ENCODE data around the gene TESPA1.
"Not testable (repeated sequence)": the region's sequence is repeated elsewhere in the genome, so short reads cannot be mapped to it uniquely, and the experiment has no call there.

The TESPA1 gene

DNA sequence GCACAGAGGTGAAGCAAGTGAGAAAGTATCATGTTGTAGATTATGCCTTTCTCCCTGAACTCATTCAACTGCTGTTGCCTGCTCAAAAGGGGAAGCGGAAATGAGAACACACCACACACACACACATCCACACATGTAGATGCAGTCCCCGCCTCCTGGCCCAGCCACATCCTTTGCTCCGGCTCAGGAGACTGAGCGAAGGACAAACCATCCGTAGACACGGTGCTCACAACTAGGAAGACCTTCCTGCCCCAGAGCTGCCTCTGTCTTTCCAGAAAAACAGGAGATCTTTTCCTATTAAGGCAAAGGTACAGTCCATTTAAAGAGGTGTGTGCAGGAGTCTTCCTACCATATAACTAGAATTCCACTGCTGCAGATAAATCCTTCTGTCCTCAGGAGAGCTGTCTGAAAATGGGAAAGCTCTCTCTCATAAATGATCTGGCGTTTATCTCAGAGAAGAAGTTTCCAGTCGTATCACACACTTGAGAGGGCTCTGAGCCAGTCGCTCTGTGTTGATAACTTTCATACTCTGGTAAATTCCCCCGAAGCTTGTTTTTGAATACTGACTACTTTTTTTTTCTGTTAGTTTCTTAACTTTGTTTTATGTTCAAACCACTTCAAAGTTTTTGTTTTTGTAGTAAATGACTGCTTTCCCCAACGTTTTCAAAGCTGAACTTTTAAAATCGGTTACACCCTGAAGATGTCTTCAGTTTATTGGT, at the start of gene TESPA1:
TSS of gene TESPA1 (minus strand) at position 105 of the 719 bp plus-strand sequence. CDS start 10,200 bp downstream, outside the sequence.
- peak in 2 of 58 donors; percentile 6 to 22 for DNase-seq

- peak in 42 of 58 donors; percentile 3 to 70 (median 24) for DNase-seq
Measured at GRCh38 chr12:55034218-55034617, 49.7 kb upstream of the TESPA1 start.

DNA sequence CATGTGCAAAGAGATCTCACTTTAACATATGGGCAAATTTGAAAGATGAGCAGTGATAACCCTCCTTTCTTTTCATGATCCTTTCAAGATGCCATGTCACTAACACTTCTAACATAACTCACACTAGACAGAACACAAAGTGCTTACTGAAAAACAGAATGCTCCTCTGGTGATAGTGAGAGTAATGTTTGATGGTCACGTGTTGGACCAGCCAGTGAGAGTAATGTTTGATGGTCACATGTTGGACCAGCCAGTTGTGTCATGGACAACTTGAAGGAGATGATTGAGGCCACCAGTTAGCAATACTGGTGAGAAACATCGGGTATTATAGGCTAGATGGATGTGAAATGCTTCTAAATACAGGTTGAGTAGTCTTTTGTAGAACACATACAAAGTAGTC, 40.9 kb upstream of the TESPA1 start:
- DNase-seq: no peak

DNA sequence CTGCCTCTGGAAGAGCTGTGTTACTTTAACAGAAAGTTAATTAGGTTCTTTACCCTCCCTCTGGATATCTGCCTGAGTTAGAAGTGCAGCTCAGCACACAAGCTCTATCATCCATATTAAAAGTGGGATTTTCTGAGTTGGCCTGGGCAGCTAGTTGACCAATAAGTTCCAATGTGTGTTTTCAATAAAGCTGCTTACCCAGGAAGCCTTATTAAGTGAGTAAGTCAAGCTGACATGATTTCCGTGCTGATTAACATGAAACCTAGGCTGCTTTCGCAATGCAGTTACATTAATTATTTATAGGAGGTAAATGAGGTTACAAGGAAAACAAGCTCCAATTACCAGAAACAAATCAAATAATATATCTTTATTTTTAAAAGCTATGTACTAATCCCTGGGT, 40.0 kb upstream of the TESPA1 start:
- no peak for DNase-seq

GRCh38 chr12:55019784-55020183, 35.2 kb upstream of the TESPA1 start, which contains the start of gene NEUROD4:
NEUROD4 (plus strand) TSS chr12:55019974; CDS start chr12:55026440, 6,466 bp downstream.
- peak in 18 of 58 donors; percentile 2 to 36 (median 10) for DNase-seq

- no peak for DNase-seq
Measured at GRCh38 chr12:55017416-55017925, 32.9 kb upstream of the TESPA1 start.

DNA sequence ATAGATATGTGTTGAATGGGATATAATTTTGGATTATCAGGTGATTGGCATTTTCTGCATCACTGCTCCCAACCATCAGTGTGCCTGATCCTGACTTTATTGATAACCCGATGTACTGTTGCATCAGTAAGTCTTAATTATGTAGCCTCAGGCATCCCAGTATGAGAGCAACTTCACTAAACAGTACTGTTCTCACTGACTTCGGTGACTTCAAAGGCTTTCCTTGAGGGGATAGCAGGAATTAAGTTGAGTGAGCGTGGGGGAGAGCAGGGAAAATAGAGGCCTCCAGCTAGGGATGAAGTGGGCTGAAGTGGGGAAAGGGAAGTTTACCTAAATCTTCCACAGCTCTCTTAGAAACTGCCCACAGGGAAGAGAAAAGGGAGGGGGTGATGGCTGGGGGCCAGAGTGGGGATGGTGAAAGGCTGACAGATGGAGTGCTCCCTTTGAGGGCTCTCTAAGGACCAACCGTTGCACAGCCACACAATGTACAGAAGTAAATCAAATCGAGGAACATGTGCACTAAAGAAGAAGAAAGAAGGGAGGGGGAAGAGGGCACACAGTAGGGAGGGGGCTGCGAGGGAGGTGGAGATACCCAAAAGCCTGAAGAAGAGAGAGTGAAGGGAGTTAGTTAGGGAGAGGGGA, 24.5 kb upstream of the TESPA1 start:
- DNase-seq: no peak

DNA sequence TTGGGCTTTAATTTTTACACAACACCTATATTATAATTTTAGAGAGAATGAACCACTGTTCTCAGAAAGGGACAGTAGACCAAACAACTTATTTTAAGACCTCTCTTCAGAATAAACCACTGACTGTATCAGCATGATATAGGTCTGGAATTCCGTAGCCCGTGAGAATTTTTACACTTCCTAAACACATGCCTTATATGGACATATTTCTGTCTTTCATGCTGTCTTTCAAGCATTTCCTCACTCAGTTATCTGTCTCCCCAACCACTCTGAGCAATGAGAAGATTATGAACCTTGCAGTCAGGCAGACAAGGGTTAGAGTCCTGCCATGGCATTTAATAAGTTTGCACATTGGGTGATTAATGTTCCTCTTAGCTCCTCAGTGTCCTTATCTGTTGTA, 17.8 kb upstream of the TESPA1 start:
- DNase-seq: no peak

GRCh38 chr12:55001198-55001868, 16.8 kb upstream of the TESPA1 start:
- no peak for DNase-seq

- DNase-seq: no peak
Measured at GRCh38 chr12:54998958-54999510, 14.5 kb upstream of the TESPA1 start.

- DNase-seq: no peak
Measured at GRCh38 chr12:54997929-54998522, 13.5 kb upstream of the TESPA1 start.

GRCh38 chr12:54996205-54996604, 11.6 kb upstream of the TESPA1 start:
- DNase-seq: no peak

- DNase-seq: peak in 29 of 58 donors; percentile 7 to 64 (median 32)
Measured at GRCh38 chr12:54993181-54993835, 8.7 kb upstream of the TESPA1 start.

DNA sequence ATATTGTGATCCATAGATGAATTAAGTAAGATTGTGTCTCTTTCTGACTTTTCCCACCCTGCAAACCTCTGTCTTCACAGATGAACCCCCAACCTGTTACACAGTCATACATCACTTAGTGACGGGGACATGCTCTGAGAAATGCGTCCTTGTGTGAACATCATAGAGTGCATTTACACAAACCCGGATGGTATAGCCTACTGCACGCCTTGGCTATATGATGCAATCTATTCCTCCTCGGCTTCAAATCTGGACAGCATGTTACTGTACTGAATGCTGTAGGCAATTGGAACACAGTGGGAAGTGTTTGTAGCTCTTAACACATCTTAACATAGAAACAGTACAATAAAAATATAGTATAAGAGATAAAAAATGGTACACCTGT, 7.4 kb upstream of the TESPA1 start:
- peak in 3 of 58 donors; percentile 6 to 44 (median 15) for DNase-seq

- DNase-seq: peak in 3 of 58 donors; percentile 12 to 19 (median 16)
Measured at GRCh38 chr12:54991161-54991990, 6.8 kb upstream of the TESPA1 start.

GRCh38 chr12:54989829-54990228, 5.3 kb upstream of the TESPA1 start:
- peak in 2 of 58 donors; percentile 3 to 9 for DNase-seq

DNA sequence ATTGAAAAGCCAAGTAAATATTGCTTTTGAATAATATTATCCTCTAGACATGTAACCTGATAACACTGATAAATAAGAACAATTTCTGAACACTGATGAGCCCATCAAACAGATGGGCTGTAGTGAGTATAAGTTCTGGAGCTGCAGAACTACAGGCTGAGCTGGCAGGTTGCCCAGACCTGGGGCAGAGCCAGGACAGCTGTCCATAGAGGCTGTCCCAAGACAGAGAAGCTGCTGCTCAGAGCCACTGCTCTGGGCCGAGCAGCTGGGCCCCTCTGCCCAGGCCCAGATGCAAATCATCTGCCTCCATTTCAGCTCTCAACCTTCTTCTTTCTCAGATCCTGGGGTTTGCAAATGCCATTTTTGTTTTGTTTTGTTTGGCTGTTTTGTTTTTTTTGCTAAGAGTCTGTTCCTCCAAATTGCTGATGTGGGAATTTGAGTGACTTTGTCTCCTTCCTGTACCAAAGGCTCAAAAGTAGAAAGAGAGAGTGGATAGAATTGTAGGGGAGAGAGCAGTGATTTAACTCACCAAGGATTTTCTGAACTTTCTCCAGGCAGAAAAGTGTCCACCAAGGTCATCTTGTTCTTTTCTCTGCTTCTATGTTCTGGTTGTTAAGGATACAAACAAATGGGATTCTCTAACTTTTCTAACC, 4.0 kb upstream of the TESPA1 start:
- DNase-seq: peak in 50 of 58 donors; percentile 12 to 92 (median 68)

DNA sequence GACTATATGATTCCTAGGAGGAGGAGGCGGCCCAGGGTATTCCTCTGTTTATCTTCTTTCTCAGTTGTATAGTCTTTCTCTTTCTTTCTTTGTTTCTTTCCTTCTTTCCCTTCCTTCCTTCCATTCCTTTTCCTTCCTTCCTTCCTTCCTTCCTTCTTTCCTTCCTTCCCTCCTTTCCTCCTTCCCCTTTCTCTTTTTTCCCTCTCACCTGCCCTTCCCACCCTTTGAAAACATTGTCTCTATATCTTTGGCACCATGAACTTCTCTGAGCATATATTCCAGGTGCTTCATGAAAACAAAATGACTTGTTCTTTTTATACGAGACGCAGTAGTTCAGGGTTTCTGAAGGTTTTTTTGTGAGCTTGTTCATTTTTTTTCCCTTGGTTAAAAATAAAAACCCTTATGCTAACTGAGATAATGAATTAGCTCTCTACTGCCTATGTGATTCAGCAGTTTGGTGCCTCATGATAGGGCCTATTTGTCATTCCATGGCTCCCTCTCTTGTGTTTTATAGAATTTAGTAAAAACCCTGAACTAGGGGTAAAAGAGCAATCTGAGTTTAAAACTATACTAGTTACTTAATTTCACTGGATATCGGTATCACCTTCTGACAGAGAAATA, 3.2 kb upstream of the TESPA1 start:
- no peak for DNase-seq

DNA sequence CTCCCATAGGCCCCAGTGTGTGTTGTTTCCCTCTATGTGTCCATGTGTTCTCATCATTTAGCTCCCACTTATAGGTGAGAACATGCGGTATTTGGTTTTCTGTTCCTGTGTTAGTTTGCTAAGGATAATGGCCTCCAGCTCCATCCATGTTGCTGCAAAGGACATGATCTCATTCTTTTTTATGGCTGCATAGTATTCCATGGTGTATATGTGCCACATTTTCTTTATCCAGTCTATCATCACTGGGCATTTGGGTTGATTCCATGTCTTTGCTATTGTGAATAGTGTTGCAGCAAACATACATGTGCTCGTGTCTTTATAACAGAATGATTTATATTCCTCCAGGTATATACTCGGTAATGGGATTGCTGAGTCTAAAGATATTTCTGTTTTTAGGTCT, 2.2 kb upstream of the TESPA1 start:
- DNase-seq: not testable (repeated sequence)
